T-helper 22 cell (primary cell): Measurements from ENCODE around the gene SFMBT2.

ENCODE experiments used
- DNase-seq: peaks from one replicate; pipeline ENCODE4 v3.0.0-alpha.2; 2020; ENCODE audit warnings: low read depth

The SFMBT2 gene

GRCh38 chr10:7298495-7298894, 112.3 kb downstream of the SFMBT2 start:
- no peak for DNase-seq

GRCh38 chr10:7297094-7297493, 113.7 kb downstream of the SFMBT2 start:
- no peak for DNase-seq

GRCh38 chr10:7296648-7297047, 114.2 kb downstream of the SFMBT2 start:
- DNase-seq, result no peak

GRCh38 chr10:7296076-7296475, 114.8 kb downstream of the SFMBT2 start:
- DNase-seq, result no peak

- DNase-seq, result no peak
Observed at GRCh38 chr10:7293378-7293920, 117.4 kb downstream of the SFMBT2 start.

GRCh38 chr10:7291487-7292270, 119.2 kb downstream of the SFMBT2 start:
- DNase-seq, result no peak

GRCh38 chr10:7288060-7288690, 122.7 kb downstream of the SFMBT2 start:
- no peak for DNase-seq

GRCh38 chr10:7287377-7287776, 123.5 kb downstream of the SFMBT2 start:
- no peak for DNase-seq

GRCh38 chr10:7285522-7286322, 125.1 kb downstream of the SFMBT2 start:
- no peak for DNase-seq

GRCh38 chr10:7283246-7283645, 127.6 kb downstream of the SFMBT2 start:
- DNase-seq, result no peak

- no peak for DNase-seq
Observed at GRCh38 chr10:7282457-7282856, 128.4 kb downstream of the SFMBT2 start.

GRCh38 chr10:7281429-7281828, 129.4 kb downstream of the SFMBT2 start:
- no peak for DNase-seq

- DNase-seq, result no peak
Observed at GRCh38 chr10:7279303-7279702, 131.5 kb downstream of the SFMBT2 start.

GRCh38 chr10:7277867-7278266, 133.0 kb downstream of the SFMBT2 start:
- DNase-seq, result no peak

- DNase-seq, result no peak
Observed at GRCh38 chr10:7277432-7277831, 133.4 kb downstream of the SFMBT2 start.

GRCh38 chr10:7275761-7276440, 134.9 kb downstream of the SFMBT2 start:
- no peak for DNase-seq

GRCh38 chr10:7274293-7274692, 136.5 kb downstream of the SFMBT2 start:
- DNase-seq, result no peak

- no peak for DNase-seq
Observed at GRCh38 chr10:7272008-7272407, 138.8 kb downstream of the SFMBT2 start.

GRCh38 chr10:7269988-7270387, 140.8 kb downstream of the SFMBT2 start:
- DNase-seq, result no peak

- DNase-seq, result no peak
Observed at GRCh38 chr10:7267142-7267541, 143.7 kb downstream of the SFMBT2 start.

- DNase-seq, result no peak
Observed at GRCh38 chr10:7265396-7266123, 145.3 kb downstream of the SFMBT2 start.
